HS-27A (cell line): Measurements from ENCODE around the gene LHFPL3.
"Not testable (repeated sequence)": the region's sequence is repeated elsewhere in the genome, so short reads cannot be mapped to it uniquely, and the experiment has no call there.

ENCODE experiments used
- DNase-seq: peaks from one replicate; pipeline ENCODE4 v3.0.0-alpha.2; 2012; ENCODE audit warnings: low read depth, missing footprints

LHFPL3 gene

DNA sequence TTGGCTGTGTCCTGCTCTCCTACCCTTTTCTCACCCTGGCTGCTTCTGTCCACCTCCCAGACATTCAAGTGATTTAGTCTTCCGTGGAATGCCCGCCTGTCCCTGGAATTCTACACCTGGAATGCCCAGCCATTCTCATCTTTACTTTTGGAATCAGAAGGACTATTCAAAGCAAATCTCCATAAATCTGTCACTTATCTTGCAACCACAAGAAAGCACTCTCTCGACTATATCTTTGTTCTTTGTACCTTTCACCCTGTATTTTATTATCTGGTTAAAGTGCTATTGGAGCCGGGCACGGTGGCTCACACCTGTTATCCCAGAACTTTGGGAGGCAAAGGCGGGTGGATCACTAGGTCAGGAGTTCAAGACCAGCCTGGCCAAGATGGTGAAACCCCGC is 606.3 kb downstream of the LHFPL3 start:
- no peak for DNase-seq

DNA sequence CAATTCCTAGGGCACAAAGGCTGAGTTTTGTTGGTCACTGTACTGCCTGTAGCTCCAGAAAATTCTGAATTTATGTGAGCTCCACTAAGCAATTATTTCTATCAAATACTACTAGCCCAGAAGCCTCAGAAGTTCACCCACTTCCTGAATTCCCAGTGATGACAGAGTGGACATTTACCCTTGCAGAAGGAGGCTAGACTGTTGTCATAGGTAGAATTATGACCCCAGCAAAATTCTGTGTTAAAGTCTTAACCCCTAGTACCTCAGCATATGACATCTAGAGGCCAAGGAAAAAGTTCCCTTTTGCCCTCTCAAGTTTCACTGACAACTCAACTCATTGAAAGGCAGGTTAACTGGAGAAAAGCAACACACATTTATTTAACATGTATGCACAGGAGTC is 606.9 kb downstream of the LHFPL3 start:
- no peak for DNase-seq

DNA sequence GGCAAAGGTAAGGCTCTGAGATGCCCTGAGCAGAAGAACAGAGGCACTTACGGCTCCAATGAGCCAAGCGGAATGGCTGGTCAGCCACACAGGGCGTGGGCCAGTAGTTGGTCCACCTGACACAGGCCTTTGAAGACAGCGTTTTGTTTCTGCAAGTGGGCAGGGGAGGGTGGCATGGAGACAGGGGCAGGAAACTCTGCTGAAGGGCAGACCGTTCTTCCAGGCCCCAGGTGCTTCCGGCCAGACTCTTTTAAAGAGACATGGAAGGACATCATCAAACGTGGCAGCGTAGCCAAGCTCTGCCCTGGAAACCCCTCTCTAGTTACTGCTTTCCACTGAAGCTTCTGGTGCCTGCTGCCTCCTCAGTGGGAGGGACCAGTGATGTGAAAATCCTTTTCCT is 608.1 kb downstream of the LHFPL3 start:
- DNase-seq: no peak

DNA sequence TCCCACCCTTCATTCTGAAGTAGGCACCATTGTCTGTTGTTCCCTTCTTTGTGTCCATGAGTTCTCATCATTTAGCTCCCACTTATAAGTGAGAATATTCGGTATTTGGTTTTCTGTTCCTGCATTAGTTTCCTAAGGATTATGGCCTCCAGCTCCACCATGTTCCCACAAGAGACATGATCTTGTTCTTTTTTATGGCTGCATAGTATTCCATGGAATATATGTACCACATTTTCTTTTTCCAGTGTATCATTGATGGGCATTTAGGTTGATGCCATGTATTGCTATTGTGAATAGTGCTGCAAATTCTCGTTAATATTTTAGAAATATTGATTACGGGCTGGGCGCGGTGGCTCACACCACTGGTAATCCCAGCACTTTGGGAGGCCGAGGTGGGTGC is 609.1 kb downstream of the LHFPL3 start:
- DNase-seq: not testable (repeated sequence)

DNA sequence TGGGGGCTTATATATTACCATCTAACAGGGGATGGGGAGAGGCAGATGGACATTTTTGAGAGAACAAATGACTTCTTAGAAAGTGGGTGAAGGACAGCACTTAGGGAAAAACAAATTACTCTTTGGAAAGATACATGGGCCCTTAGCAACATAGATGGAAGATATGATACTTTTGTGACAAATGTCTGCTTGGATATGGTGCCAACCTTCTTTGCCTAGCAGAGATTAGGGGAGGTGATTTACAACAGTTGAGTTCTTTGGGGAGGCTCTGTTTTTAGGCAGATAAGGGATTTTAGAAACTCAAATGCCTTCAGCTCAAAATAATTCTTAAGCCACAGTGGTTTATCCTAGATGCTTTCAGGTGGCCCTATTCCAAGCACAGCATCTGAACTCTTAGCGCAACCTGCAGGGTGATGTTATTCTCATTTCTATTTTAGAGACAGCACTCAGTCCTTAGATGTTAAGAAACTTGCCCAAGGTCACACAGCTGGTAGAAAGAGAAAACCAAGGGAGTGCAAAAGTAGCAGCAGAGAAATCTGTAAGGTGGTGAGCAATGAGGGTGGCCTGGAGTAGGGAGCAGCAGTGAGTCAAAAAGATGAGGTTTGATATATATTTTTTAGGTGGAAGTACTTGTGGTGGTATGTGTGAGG is 610.5 kb downstream of the LHFPL3 start:
- no peak for DNase-seq

DNA sequence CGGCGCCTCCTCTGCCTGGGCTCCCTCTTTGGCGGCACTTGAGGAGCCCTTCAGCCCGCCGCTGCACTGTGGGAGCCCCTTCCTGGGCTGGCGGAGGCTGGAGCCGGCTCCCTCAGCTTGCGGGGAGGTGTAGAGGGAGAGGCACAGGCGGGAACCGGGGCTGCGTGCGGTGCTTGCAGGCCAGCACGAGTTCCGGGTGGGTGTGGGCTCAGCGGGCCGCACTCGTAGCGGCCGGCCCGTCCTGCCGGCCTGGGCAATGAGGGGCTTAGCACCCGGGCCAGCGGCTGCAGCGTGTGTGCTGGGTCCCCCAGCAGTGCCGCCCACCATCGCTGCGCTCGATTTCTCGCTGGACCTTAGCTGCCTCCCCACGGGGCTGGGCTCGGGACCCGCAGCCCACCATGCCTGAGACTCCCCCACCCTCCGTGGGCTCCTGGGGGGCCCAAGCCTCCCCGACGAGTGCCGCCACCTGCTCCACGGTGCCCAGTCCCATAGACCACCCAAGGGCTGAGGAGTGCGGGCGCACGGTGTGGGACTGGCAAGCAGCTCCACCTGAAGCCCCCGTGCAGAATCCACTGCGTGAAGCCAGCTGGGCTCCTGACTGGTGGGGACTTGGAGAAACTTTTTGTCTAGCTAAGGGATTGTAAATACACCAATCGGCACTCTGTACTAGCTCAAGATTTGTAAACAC is 611.8 kb downstream of the LHFPL3 start:
- DNase-seq: no peak

DNA sequence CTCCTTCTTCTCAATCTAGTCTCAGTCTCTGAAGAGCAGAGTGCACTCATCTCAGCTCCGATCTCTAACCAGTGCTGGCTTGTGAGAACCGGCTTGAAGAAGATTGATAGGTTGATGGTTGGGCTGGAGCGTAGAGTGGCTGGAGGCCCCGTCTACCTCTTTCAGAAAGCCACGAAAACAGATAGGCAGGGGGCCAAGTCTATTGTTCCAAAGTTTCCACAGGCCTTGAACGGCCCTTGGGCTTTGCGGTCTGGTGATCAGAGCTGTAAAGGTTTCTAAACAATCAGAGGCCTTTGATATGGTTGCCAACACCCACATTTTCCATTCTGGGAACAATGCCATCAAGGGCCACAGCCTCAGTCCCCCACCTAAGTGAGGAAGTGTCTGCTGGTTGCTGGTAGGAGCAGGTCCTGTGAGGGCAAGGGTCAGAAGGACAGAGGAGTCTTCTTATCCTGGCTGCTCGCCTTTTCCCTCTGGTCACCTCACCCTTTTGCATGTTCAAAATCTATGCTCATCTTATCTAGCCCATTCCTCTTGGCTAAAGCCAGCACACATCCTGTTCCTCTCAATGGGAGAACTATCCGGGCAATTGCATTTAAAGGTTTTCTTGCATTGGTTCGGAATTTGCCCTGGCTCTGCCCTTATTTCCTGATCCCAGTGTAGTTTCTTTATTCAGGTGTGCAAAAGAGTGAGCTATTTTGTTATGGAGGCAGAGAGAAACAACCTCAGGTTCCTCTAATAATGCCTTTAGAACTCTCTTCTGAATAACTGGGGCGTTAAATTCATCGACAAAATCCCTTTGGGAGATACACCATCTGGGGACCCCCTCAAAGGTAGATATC is 615.3 kb downstream of the LHFPL3 start:
- no peak for DNase-seq

DNA sequence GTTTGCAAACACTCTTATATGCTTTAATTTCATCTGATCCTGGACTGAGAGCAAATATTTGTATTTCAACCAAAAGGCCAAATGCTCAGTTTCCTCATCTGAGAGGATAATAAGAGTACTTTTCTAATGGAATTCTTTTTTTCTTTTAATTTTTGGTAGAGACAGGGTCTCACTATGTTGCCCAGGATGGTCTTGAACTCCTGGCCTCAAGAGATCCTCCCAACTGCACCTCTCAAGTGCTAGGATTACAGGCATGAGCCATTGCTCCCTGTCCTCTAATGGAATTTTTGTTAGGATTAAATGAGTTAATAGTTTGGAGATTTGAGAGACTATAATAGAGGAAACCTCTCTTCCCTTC is 617.2 kb downstream of the LHFPL3 start:
- no peak for DNase-seq

DNA sequence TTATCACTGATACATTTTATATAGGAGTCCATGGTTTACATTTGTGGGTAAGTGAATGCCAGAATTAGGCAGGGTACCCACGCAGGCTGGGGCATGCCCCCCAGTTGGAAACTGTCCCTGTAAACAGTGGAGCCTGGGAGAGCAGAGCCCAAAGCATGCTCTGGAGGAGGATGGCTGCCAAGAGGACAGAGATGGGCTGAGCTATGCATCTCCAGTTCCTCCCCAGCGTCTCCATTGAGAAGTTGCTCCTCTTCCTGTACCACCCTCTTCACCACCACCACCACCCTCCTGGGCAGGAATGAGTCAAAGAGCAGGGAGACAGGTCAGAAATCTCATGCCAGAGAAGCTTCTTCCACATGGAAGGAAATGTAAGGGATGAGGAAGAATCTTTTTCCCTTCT is 617.9 kb downstream of the LHFPL3 start:
- DNase-seq: no peak

DNA sequence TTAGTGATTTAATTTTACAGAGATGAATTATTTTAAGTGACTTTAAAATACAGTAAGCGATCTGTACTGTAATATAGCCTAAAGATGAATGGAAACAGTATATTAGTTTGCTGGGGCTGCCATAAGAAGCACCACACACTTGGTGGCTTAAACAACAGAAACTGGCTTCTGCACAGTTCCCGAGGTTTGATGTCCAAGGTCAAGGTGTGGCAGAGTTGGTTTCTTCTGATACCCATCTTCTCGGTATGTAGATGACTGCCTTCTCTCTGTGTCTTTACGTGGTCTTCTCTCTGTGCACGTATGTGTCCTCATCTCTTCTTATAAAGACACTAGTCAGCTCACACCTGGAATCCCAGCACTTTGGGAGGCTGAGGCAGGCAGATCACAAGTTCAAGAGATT is 621.6 kb downstream of the LHFPL3 start:
- no peak for DNase-seq

DNA sequence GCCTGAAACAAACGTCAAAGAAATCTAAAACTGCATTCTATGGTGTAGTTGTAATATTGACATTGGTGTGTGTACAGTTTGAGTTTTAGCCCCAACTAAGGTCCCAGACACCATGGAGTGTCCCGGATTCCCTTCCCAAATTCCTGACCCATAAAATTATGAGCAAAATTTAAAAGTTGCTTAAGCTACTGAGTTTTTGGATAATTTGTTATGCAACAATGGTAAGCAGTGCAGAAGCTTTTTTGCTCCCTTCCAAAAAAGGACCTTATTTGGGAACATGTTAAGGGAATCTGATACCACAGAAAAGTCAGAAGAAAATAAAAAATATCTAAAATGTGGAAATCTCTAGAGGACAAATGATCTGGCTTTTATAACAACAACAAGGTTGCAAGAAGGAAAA is 622.4 kb downstream of the LHFPL3 start:
- no peak for DNase-seq

DNA sequence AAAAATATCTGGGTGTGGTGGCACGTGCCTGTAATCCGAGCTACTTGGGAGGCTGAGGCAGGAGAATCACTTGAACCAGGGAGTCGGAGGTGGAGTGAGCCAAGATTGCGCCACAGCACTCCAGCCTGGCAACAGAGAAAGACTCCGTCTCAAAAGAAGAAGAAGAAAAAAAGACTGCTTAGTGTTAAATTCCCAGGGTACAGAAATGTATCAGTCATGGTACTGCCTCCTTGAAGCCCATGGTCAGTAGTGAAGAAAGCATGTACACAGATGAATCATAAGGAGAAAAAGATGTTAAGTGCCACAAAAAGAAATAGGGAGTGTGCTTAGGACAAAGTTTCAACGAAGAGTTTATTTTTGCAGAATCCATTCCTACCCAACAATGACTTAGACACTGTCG is 623.1 kb downstream of the LHFPL3 start:
- no peak for DNase-seq

DNA sequence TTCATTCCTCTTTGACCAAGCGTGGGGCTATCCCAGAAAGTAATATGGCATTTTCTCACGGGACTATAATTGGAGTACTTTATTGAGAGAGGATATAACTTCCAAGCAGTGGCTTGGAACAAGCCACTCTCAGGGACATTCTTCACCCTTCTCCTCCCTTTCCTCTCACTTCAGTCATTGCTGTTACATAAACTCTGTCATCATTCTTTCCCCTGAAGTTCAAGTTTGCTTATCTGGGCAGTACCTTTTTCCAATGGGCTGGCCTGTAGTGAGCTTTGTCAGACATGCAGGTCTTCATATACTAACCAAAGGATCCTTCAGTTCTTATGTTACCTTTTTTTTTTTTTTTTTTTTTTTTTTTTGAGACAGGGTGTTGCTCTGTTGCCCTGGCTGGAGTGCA is 626.9 kb downstream of the LHFPL3 start:
- DNase-seq: no peak
